IMR-90 (cell line): ENCODE data around the gene NRM. TPM values are rescaled to one million over a fixed set of nuclear protein-coding genes. Genes with fewer than 3 reads are reported as not detected.

Experiments used
- ATAC-seq: fragments of 200-7000 bp; cut with Tn5 transposase; 2 replicates; pipeline ENCODE4 v1.9.1; 2020; ENCODE audit warnings: low read depth, mild to moderate bottlenecking, moderate library complexity
- BruUV-seq: library from RNA; stranded (reverse); fragments of 400-500 nt; replicated peaks from 2 replicates; lab custom pipeline; 2021; lab: Mats Ljungman, UMichigan
- CTCF ChIA-PET: fragments of 300-600 bp; formaldehyde crosslinking; extraction: SDS; loops from one replicate; lab custom pipeline; 2021; ENCODE audit warnings: antibody characterized with exemption; lab: Yijun Ruan, JAX
- POLR2A ChIA-PET: fragments of 300-600 bp; sonication (Branson Sonifier 250); formaldehyde crosslinking; loops from one replicate; lab custom pipeline; 2022; ENCODE audit warnings: antibody characterized with exemption; ENCODE audit not compliant: unreplicated experiment; lab: Charles Lee
- DNase-seq: peaks from one replicate; pipeline ENCODE4 v3.0.0; 2013
- H2AFZ ChIP-seq: replicated peaks from 2 replicates; pipeline ENCODE3; 2013; ENCODE audit warnings: low read length, mild to moderate bottlenecking; ENCODE audit not compliant: poor library complexity
- H2AK5ac ChIP-seq: 2 replicates; pipeline ENCODE4 v1.6.1; 2013; ENCODE audit warnings: low read depth, low read length, inconsistent platforms
- H2AK9ac ChIP-seq: replicated peaks from 2 replicates; pipeline ENCODE3; 2013; ENCODE audit warnings: mild to moderate bottlenecking, low read depth, low read length, moderate library complexity; ENCODE audit not compliant: poor library complexity
- H2BK120ac ChIP-seq: 2 replicates; pipeline ENCODE4 v1.6.1; 2013; ENCODE audit warnings: low read depth, low read length, inconsistent platforms
- H2BK15ac ChIP-seq: 3 replicates; pipeline ENCODE4 v1.6.1; 2013; ENCODE audit warnings: low read depth, low read length, inconsistent platforms
- H2BK20ac ChIP-seq: 2 replicates; pipeline ENCODE4 v1.6.1; 2013; ENCODE audit warnings: low read depth, mild to moderate bottlenecking, inconsistent platforms, low read length, moderate library complexity
- H2BK5ac ChIP-seq: 2 replicates; pipeline ENCODE4 v1.6.1; 2013; ENCODE audit warnings: mild to moderate bottlenecking, low read depth, low read length, inconsistent platforms; ENCODE audit not compliant: poor library complexity, severe bottlenecking
- H3K14ac ChIP-seq: replicated peaks from 2 replicates; pipeline ENCODE4 v1.6.1; 2013; ENCODE audit warnings: low read depth, low read length, inconsistent platforms
- H3K18ac ChIP-seq: 2 replicates; pipeline ENCODE4 v1.6.1; 2013; ENCODE audit warnings: low read depth, low read length, control low read depth
- H3K23ac ChIP-seq: 2 replicates; pipeline ENCODE4 v1.6.1; 2013; ENCODE audit warnings: low read depth, low read length, inconsistent platforms
- H3K27ac ChIP-seq: 2 replicates; pipeline ENCODE4 v1.5.1; 2013; ENCODE audit warnings: mild to moderate bottlenecking, control low read depth, low read length; ENCODE audit not compliant: insufficient read depth
- H3K27me3 ChIP-seq: 2 replicates; pipeline ENCODE4 v1.6.1; 2013; ENCODE audit warnings: low read length; ENCODE audit not compliant: control insufficient read depth, insufficient read depth
- H3K36me3 ChIP-seq: 2 replicates; pipeline ENCODE4 v1.6.1; 2013; ENCODE audit warnings: low read length, mixed read lengths; ENCODE audit not compliant: control insufficient read depth, insufficient read depth
- H3K4ac ChIP-seq: 2 replicates; pipeline ENCODE4 v1.6.1; 2013; ENCODE audit warnings: low read depth, low read length, inconsistent platforms
- H3K4me1 ChIP-seq: 2 replicates; pipeline ENCODE4 v1.6.1; 2013; ENCODE audit warnings: low read length, mixed read lengths; ENCODE audit not compliant: control insufficient read depth, insufficient read depth
- H3K4me2 ChIP-seq: 2 replicates; pipeline ENCODE4 v1.6.1; 2013; ENCODE audit warnings: low read depth, mild to moderate bottlenecking, control low read depth, low read length, moderate library complexity
- H3K4me3 ChIP-seq: 2 replicates; pipeline ENCODE4 v1.5.1; 2013; ENCODE audit warnings: low read depth, mild to moderate bottlenecking, control low read depth, low read length, moderate library complexity; ENCODE audit not compliant: insufficient read depth
- H3K56ac ChIP-seq: 2 replicates; pipeline ENCODE4 v1.6.1; 2013; ENCODE audit warnings: low read length, inconsistent platforms; ENCODE audit not compliant: insufficient read depth; ENCODE audit errors: extremely low read depth
- H3K79me1 ChIP-seq, 2 experiments: 2 replicates each; pipeline ENCODE4 v1.6.1; 2013; ENCODE audit warnings: low read length in 2 of 2, inconsistent platforms in 1 of 2, low read depth in 1 of 2
- H3K9ac ChIP-seq: 2 replicates; pipeline ENCODE4 v1.6.1; 2013; ENCODE audit warnings: low read depth, low read length, control low read depth
- H3K9me1 ChIP-seq: 2 replicates; pipeline ENCODE4 v1.6.1; 2013; ENCODE audit warnings: low read length, inconsistent platforms; ENCODE audit not compliant: insufficient read depth
- H3K9me3 ChIP-seq: 2 replicates; pipeline ENCODE4 v1.6.1; 2013; ENCODE audit warnings: low read length; ENCODE audit not compliant: control insufficient read depth, insufficient read depth
- H4K20me1 ChIP-seq: 2 replicates; pipeline ENCODE4 v1.6.1; 2013; ENCODE audit warnings: low read length, inconsistent platforms; ENCODE audit not compliant: insufficient read depth
- H4K5ac ChIP-seq: 2 replicates; pipeline ENCODE4 v1.6.1; 2013; ENCODE audit warnings: mild to moderate bottlenecking, low read depth, low read length, control low read depth
- H4K8ac ChIP-seq, 2 experiments: 2 replicates each; pipeline ENCODE4 v1.6.1; 2013; ENCODE audit warnings: low read depth in 2 of 2, low read length in 2 of 2, control low read depth in 1 of 2, inconsistent platforms in 1 of 2
- H4K91ac ChIP-seq: 2 replicates; pipeline ENCODE4 v1.6.1; 2013; ENCODE audit warnings: low read depth, low read length, inconsistent platforms; ENCODE audit not compliant: insufficient read depth
- MXI1 ChIP-seq: IDR thresholded peaks from 2 replicates; pipeline ENCODE4 v1.6.1; 2012; ENCODE audit warnings: low read depth, mild to moderate bottlenecking, low read length, moderate library complexity, borderline replicate concordance
- POLR2A ChIP-seq: IDR thresholded peaks from 2 replicates; pipeline ENCODE4 v1.6.1; 2012; ENCODE audit warnings: mild to moderate bottlenecking, low read depth, low read length
- WGBS, 2 experiments: methylation state at CpG; one replicate each; pipeline versions ENCODE4 v1.1.5 to v1.1.7; 2013; ENCODE audit warnings: missing lambda C conversion rate in 2 of 2; ENCODE audit not compliant: insufficient read length in 1 of 2; ENCODE audit errors: extremely low coverage in 2 of 2; 5-methylcytosine and 5-hydroxymethylcytosine counted together
- dilution Hi-C: fragments of 300-500 bp; cut with HindIII; formaldehyde crosslinking; loops from one replicate; pipeline ENCODE4 v1.14.3; 2018; ENCODE audit warnings: low sequenced_read_pairs; ENCODE audit not compliant: unreplicated experiment
- in situ Hi-C: fragments of 300-500 bp; cut with MboI; formaldehyde crosslinking; loops from 3 replicates; pipeline ENCODE4 v1.14.3; 2019; ENCODE audit warnings: low sequenced_read_pairs, inconsistent platforms, mixed read lengths
- intact Hi-C: fragments of 100-400 bp; cut with micrococcal nuclease; formaldehyde crosslinking; loops from 2 replicates; pipeline ENCODE4 v1.10.0; 2022
- polyA plus RNA-seq, 3 experiments: library from polyadenylated mRNA; depleted of rRNA; stranded (reverse); fragments of >200 nt; gene quantifications; 2 replicates each; pipeline ENCODE4 v1.2.3, GENCODE V29; 2012; ENCODE audit warnings: low replicate concordance in 1 of 3
- total RNA-seq: library from RNA; depleted of rRNA; stranded (reverse); fragments of >200 nt; gene quantifications from 2 replicates; pipeline ENCODE4 v1.2.3, GENCODE V29; 2012

Gene NRM
- total and polyA plus RNA-seq, 2 of the 4 experiments (the other 2 are of a cell fraction): 2.2 to 27.0 TPM

GRCh38 chr6:30740540-30740870, 49.7 kb upstream of the NRM start:
- Histone ChIP-seq H4K91ac (no peak overlapping the region), H3K4me1 (peaks cover 15% of the 10 kb centered on the region), H3K23ac (peak overlapping the region; percentile 35), H3K14ac (0 out of 2 replicates have a peak overlapping the region, but pooled peaks have one; percentile 44), H3K27ac (no peak overlapping the region; the same call in 1 of the 2 replicates), H2BK15ac (no peak overlapping the region), H3K9me1 (peaks cover 13% of the 10 kb centered on the region), H3K9ac (peak overlapping the region; percentile 3; the same call in 1 of the 2 replicates), H3K36me3 (peaks cover 59% of the 10 kb centered on the region), H4K8ac (no peak overlapping the region; a peak in 1 of 4 replicates), H3K27me3 (no peaks in the 10 kb centered on the region), H3K18ac (no peak overlapping the region), H2BK120ac (no peak overlapping the region), H2BK5ac (peak overlapping the region; percentile 38), H2AK5ac (peak overlapping the region; percentile 85; the same call in 1 of the 2 replicates), H3K4ac (peak overlapping the region; percentile 72), H3K9me3 (no peaks in the 10 kb centered on the region), H2AK9ac (no peak overlapping the region), H4K20me1 (peaks cover 21% of the 10 kb centered on the region), H3K4me3 (no peak overlapping the region), H2BK20ac (peak overlapping the region; percentile 20; the same call in 1 of the 2 replicates), H3K79me1 (peaks cover 37 to 81% of the 10 kb centered on the region in 2 experiments), H2AFZ (no peak overlapping the region), H3K56ac (no peak overlapping the region), H4K5ac (no peak overlapping the region), H3K4me2 (no peak overlapping the region)
- DNase-seq (peak; percentile 31), ATAC-seq (no peak)
- BruUV-seq: no TSS peak
- WGBS, 2 experiments: no CpG with 5 or more reads among the region's 2 CpGs
- intact Hi-C loops (loop anchor here (5.0 kb wide), 2 partner anchors 332 to 347 kb away; no protein-coding TSS in a partner anchor), dilution Hi-C loops (no loop called here), in situ Hi-C loops (loop anchor here (5.0 kb wide), 3 partner anchors 42 to 337 kb away; no protein-coding TSS in a partner anchor)
- POLR2A ChIA-PET: interaction anchor here (0.6 to 1.8 kb wide), 3 partner anchors 8 to 41 kb away, joined by 4 to 8 read pairs (median 7); no protein-coding TSS in a partner anchor
- no peak for TF ChIP-seq MXI1
- peak; percentile 66 for TF ChIP-seq POLR2A
- CTCF ChIA-PET: no interaction called here
